ENCODE data around the gene CTDP1. TPM values are rescaled to one million over a fixed set of nuclear protein-coding genes. Genes with fewer than 3 reads are reported as not detected.
A peak's percentile ranks its signal among the peaks of the same experiment; 100 is the strongest.

CTDP1 gene
- total and polyA plus RNA-seq, 5 donors, result 7.1 to 11.5 (median 9.9) TPM

GRCh38 chr18:79789901-79790890, 110.6 kb downstream of the CTDP1 start:
- no peak overlapping the region for H3K4me3 ChIP-seq (ENCODE audit: low read length)
- ATAC-seq (no peak), DNase-seq (peak in 1 of 3 donors; percentile 31)
- H3K4me1 ChIP-seq (ENCODE audit: control insufficient read depth, insufficient read depth, low read length), result no peaks in the 10 kb centered on the region
- 79% methylated on average over 46 of the region's 46 CpGs for WGBS
- no peaks in the 10 kb centered on the region for H3K9me3 ChIP-seq (ENCODE audit: control insufficient read depth, low read length)
- no peaks in the 10 kb centered on the region for H3K27me3 ChIP-seq (ENCODE audit: control insufficient read depth, insufficient read depth)
- intact Hi-C loops (cut with DNase I), result no loop called here
- H3K27ac ChIP-seq (ENCODE audit: low read length), result no peak overlapping the region

- ATAC-seq (peak; percentile 76 to 81), DNase-seq (peak in 2 of 3 donors; percentile 48 to 75)
- Histone ChIP-seq H3K4me3 (ENCODE audit: low read length) (no peak overlapping the region), H3K9me3 (ENCODE audit: control insufficient read depth, low read length) (no peaks in the 10 kb centered on the region), H3K27me3 (ENCODE audit: control insufficient read depth, insufficient read depth) (no peaks in the 10 kb centered on the region), H3K4me1 (ENCODE audit: control insufficient read depth, insufficient read depth, low read length) (no peaks in the 10 kb centered on the region), H3K27ac (ENCODE audit: low read length) (no peak overlapping the region)
- intact Hi-C loops (cut with DNase I), result no loop called here
- 17% methylated on average over 21 of the region's 21 CpGs for WGBS
These were observed 111.7 kb downstream of the CTDP1 start for GRCh38 chr18:79790996-79791972.

- H3K27me3 ChIP-seq (ENCODE audit: control insufficient read depth, insufficient read depth), result no peaks in the 10 kb centered on the region
- H3K9me3 ChIP-seq (ENCODE audit: control insufficient read depth, low read length), result no peaks in the 10 kb centered on the region
- ATAC-seq, result no peak
- WGBS, result 74% methylated on average over 46 of the region's 46 CpGs
- no peak overlapping the region for H3K27ac ChIP-seq (ENCODE audit: low read length)
- no peak overlapping the region for H3K4me3 ChIP-seq (ENCODE audit: low read length)
- intact Hi-C loops (cut with DNase I), result no loop called here
- peak in 1 of 3 donors; percentile 55 for DNase-seq
- H3K4me1 ChIP-seq (ENCODE audit: control insufficient read depth, insufficient read depth, low read length), result no peaks in the 10 kb centered on the region
These were observed 112.7 kb downstream of the CTDP1 start for GRCh38 chr18:79792096-79792987.

GRCh38 chr18:79792988-79793355, 113.4 kb downstream of the CTDP1 start:
- Histone ChIP-seq H3K27me3 (ENCODE audit: control insufficient read depth, insufficient read depth) (no peaks in the 10 kb centered on the region), H3K9me3 (ENCODE audit: control insufficient read depth, low read length) (no peaks in the 10 kb centered on the region), H3K4me3 (ENCODE audit: low read length) (no peak overlapping the region), H3K4me1 (ENCODE audit: control insufficient read depth, insufficient read depth, low read length) (no peaks in the 10 kb centered on the region), H3K27ac (ENCODE audit: low read length) (no peak overlapping the region)
- 68% methylated on average over 4 of the region's 4 CpGs for WGBS
- peak in 1 of 3 donors; percentile 58 for DNase-seq
- no peak for ATAC-seq
- intact Hi-C loops (cut with DNase I), result no loop called here

GRCh38 chr18:79794846-79795245, 115.2 kb downstream of the CTDP1 start:
- DNase-seq (no peak), ATAC-seq (no peak)
- Histone ChIP-seq H3K27ac (ENCODE audit: low read length) (no peak overlapping the region), H3K9me3 (ENCODE audit: control insufficient read depth, low read length) (no peaks in the 10 kb centered on the region), H3K4me3 (ENCODE audit: low read length) (no peak overlapping the region), H3K27me3 (ENCODE audit: control insufficient read depth, insufficient read depth) (no peaks in the 10 kb centered on the region), H3K4me1 (ENCODE audit: control insufficient read depth, insufficient read depth, low read length) (no peaks in the 10 kb centered on the region)
- WGBS, result 87% methylated on average over 17 of the region's 17 CpGs
- intact Hi-C loops (cut with DNase I), result no loop called here

GRCh38 chr18:79795446-79795845, 115.8 kb downstream of the CTDP1 start:
- intact Hi-C loops (cut with DNase I), result no loop called here
- Histone ChIP-seq H3K27me3 (ENCODE audit: control insufficient read depth, insufficient read depth) (no peaks in the 10 kb centered on the region), H3K9me3 (ENCODE audit: control insufficient read depth, low read length) (no peaks in the 10 kb centered on the region), H3K4me3 (ENCODE audit: low read length) (no peak overlapping the region), H3K27ac (ENCODE audit: low read length) (no peak overlapping the region), H3K4me1 (ENCODE audit: control insufficient read depth, insufficient read depth, low read length) (no peaks in the 10 kb centered on the region)
- 90% methylated on average over 19 of the region's 19 CpGs for WGBS
- no peak for ATAC-seq
- DNase-seq, result no peak

DNA sequence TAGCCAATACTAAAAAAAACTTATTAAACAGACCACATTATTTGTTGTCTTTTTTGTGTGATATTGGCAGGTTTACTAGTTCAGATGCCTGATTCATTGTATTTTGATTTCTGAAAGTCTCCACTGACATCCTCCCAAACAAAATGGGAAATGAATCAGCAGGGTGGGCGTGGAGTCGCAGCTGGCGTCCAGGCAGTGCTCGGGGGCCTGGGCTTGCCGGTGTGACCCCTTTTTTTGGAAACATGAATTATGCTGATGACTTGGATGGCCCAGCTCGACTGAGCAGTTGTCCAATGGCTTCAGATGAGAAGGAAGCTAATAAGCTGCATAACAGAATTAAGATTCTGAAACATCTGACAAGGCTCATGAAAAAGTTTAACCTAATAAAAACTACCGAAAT, 116.4 kb downstream of the CTDP1 start:
- Histone ChIP-seq H3K27me3 (ENCODE audit: control insufficient read depth, insufficient read depth) (no peaks in the 10 kb centered on the region), H3K27ac (ENCODE audit: low read length) (no peak overlapping the region), H3K9me3 (ENCODE audit: control insufficient read depth, low read length) (no peaks in the 10 kb centered on the region), H3K4me3 (ENCODE audit: low read length) (no peak overlapping the region), H3K4me1 (ENCODE audit: control insufficient read depth, insufficient read depth, low read length) (no peaks in the 10 kb centered on the region)
- DNase-seq (no peak), ATAC-seq (no peak)
- 43% methylated on average over 7 of the region's 7 CpGs for WGBS
- intact Hi-C loops (cut with DNase I), result no loop called here

- DNase-seq (no peak), ATAC-seq (no peak)
- no peaks in the 10 kb centered on the region for H3K9me3 ChIP-seq (ENCODE audit: control insufficient read depth, low read length)
- no peaks in the 10 kb centered on the region for H3K27me3 ChIP-seq (ENCODE audit: control insufficient read depth, insufficient read depth)
- H3K4me1 ChIP-seq (ENCODE audit: control insufficient read depth, insufficient read depth, low read length), result no peaks in the 10 kb centered on the region
- 27% methylated on average over 21 of the region's 21 CpGs for WGBS
- no peak overlapping the region for H3K27ac ChIP-seq (ENCODE audit: low read length)
- intact Hi-C loops (cut with DNase I), result no loop called here
- H3K4me3 ChIP-seq (ENCODE audit: low read length), result no peak overlapping the region
These were observed 117.2 kb downstream of the CTDP1 start for GRCh38 chr18:79796531-79797405.

DNA sequence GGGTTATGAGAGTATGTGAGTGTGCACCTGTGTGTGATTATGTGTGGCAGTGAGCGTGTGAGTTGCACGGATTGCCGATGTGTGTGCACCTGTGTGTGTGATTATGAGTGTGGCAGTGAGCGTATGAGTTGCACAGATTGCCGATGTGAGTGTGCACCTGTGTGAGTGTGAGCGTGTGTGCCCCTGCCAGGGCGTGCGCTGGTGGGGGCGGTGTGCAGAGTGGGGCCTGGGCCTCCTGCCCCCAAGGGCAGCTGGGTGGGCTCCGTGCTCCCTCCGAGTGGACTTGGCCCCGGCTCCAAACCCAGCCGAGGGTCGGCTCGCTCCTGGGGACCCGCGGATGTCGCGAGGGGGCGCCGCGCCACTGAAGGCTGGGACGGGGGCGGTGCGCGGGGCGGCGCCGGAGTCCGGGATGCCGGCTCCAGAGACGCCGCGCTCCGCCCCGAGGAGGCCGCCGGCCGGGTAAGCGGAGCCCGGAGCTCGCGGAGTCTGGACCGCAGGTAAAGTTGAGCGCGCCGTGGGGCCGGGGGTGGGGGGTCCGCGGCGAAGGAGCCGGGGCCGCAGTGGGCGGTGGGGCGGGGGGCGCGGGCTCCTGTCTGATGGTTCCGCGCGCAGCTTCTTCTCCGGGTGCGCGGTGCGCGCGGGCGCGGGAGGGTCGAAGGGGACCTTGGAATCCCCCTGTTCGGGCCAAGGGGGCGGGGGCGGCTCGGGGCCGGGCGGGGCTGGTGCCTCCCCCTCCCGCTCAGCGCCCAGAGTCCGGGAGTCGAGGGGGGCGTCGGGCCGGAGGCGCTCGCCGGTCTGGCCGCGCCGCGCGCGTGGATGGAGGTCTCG, 118.1 kb downstream of the CTDP1 start, which contains the start of gene KCNG2:
KCNG2 (plus strand) TSS at position 421 of the 828 bp plus-strand sequence. CDS start 65,730 bp downstream, outside the sequence.
- Histone ChIP-seq H3K27me3 (ENCODE audit: control insufficient read depth, insufficient read depth) (no peaks in the 10 kb centered on the region), H3K4me3 (ENCODE audit: low read length) (peak within 1 kb of the TSS; percentile 38), H3K4me1 (ENCODE audit: control insufficient read depth, insufficient read depth, low read length) (no peaks in the 10 kb centered on the region), H3K9me3 (ENCODE audit: control insufficient read depth, low read length) (no peaks in the 10 kb centered on the region), H3K27ac (ENCODE audit: low read length) (no peak within 1 kb of the TSS)
- peak; percentile 34 to 63 for ATAC-seq
- intact Hi-C loops (cut with DNase I), result no loop called here
- 5% methylated on average over 86 of the region's 92 CpGs for WGBS
- peak in 1 of 3 donors; percentile 76 for DNase-seq
